ENCODE results near the gene TMA16. TPM values are rescaled to one million over a fixed set of nuclear protein-coding genes. Genes with fewer than 3 reads are reported as not detected.

The TMA16 gene
- total and polyA plus RNA-seq, 2 of the 8 experiments (the other 6 are each of a cell fraction or from before 2014, with no cell fraction given): 8.0 to 64.2 TPM

- TF ChIP-seq CHD7 (IDR thresholded peaks at IDR 0.05; ENCODE audit: insufficient replicate concordance, low read length): no peak
- no peak for TF ChIP-seq KDM5A (IDR thresholded peaks at IDR 0.05; ENCODE audit: low read length)
- peak; percentile 41 to 42 for TF ChIP-seq RAD21 (IDR thresholded peaks at IDR 0.05 in 1 of 2, conservative IDR thresholded peaks at IDR 0.05 in 1 of 2; ENCODE audit: low read depth in 2 of 2, low read length in 2 of 2)
- TF ChIP-seq RNF2 (IDR thresholded peaks at IDR 0.05; ENCODE audit: borderline replicate concordance, low read depth, low read length, missing control alignments, poor library complexity, severe bottlenecking): no peak
- TF ChIP-seq SRF (IDR thresholded peaks at IDR 0.05; ENCODE audit: low read depth, low read length): no peak
Observed at GRCh38 chr4:163556177-163556576, 61.7 kb downstream of the TMA16 start (continued).
